Measurements from ENCODE around the gene EFR3B. TPM values are rescaled to one million over a fixed set of nuclear protein-coding genes. Genes with fewer than 3 reads are reported as not detected.

Gene EFR3B
- total and polyA plus RNA-seq, 2 of the 13 experiments (the other 11 are each of a cell fraction or from before 2014, with no cell fraction given), result 0.42 TPM

- no TSS peak for BruUV-seq (replicated peaks)
- Histone ChIP-seq H3K9ac (ENCODE audit: insufficient read depth, low read depth, low read length) (no peak overlapping the region), H3K36me3 (replicated peaks in 1 of 2; ENCODE audit: control insufficient read depth in 1 of 2, insufficient read depth in 2 of 2, low read length in 2 of 2) (no peaks in the 10 kb centered on the region), H3K79me2 (ENCODE audit: insufficient read depth, low read length) (no peaks in the 10 kb centered on the region), H4K20me1 (ENCODE audit: insufficient read depth, low read length) (no peaks in the 10 kb centered on the region), H3K4me3 (replicated peaks in 1 of 3; ENCODE audit: insufficient read depth in 1 of 3, low read depth in 2 of 3, low read length in 3 of 3) (no peak overlapping the region), H2AFZ (ENCODE audit: low read length) (no peak overlapping the region), H3K27ac (ENCODE audit: extremely low read length, insufficient read depth, low read length) (no peak overlapping the region), H3K4me1 (ENCODE audit: insufficient read depth, low read length) (no peaks in the 10 kb centered on the region), H3K4me2 (ENCODE audit: low read depth, low read length) (no peak overlapping the region), H3K27me3 (ENCODE audit: control insufficient read depth in 1 of 2, insufficient read depth in 2 of 2, low read length in 2 of 2) (peaks cover 0 to 24% of the 10 kb centered on the region in 2 experiments; a peak in 3 of 5 replicates), H3K9me3 (ENCODE audit: low read length) (no peaks in the 10 kb centered on the region)
- no peak for ATAC-seq
- POLR2A ChIA-PET, result no interaction called here
- FAIRE-seq, result no peak
- CTCF ChIA-PET (ENCODE audit: low intra/inter-chr PET ratio, low total read pairs), result no interaction called here
- intact Hi-C loops (cut with micrococcal nuclease; ENCODE audit: unreplicated experiment) (no loop called here), in situ Hi-C loops (cut with HindIII; ENCODE audit: extremely low pct_ligation_motif_present, low pct_unique_long_range_greater_than_20kb) (no loop called here)
- WGBS (ENCODE audit: low lambda C conversion rate), result 72% methylated on average over 9 of the region's 9 CpGs
- no peak for DNase-seq (ENCODE audit: low spot score)
- no peak for TF ChIP-seq ZIK1 (CRISPR knock-in tag; IDR thresholded peaks at IDR 0.05; ENCODE audit: borderline replicate concordance, low read depth)
- TF ChIP-seq ZNF776 (CRISPR knock-in tag; IDR thresholded peaks at IDR 0.05), result no peak
- no peak for TF ChIP-seq ZNF274 (CRISPR knock-in tag; IDR thresholded peaks at IDR 0.05)
- no peak for TF ChIP-seq DMTF1 (CRISPR knock-in tag; IDR thresholded peaks at IDR 0.05)
- TF ChIP-seq TBX3 (IDR thresholded peaks at IDR 0.05; ENCODE audit: borderline replicate concordance), result no peak
- TF ChIP-seq ZNF354B (CRISPR knock-in tag; IDR thresholded peaks at IDR 0.05), result no peak
- no peak for TF ChIP-seq ZSCAN21 (CRISPR knock-in tag; IDR thresholded peaks at IDR 0.05; ENCODE audit: borderline replicate concordance)
- TF ChIP-seq RELA (CRISPR knock-in tag; IDR thresholded peaks at IDR 0.05), result no peak
- TF ChIP-seq ZBTB44 (CRISPR knock-in tag; IDR thresholded peaks at IDR 0.05), result no peak
- TF ChIP-seq NBN (conservative IDR thresholded peaks at IDR 0.05), result no peak
- TF ChIP-seq ZBTB4 (CRISPR knock-in tag; IDR thresholded peaks at IDR 0.05; ENCODE audit: borderline replicate concordance), result no peak
- no peak for TF ChIP-seq EZH2 (conservative IDR thresholded peaks at IDR 0.05; ENCODE audit: low read depth, low read length)
- no peak for TF ChIP-seq ZHX1 (CRISPR knock-in tag; IDR thresholded peaks at IDR 0.05; ENCODE audit: low read depth)
- no peak for TF ChIP-seq BCL6 (CRISPR knock-in tag; IDR thresholded peaks at IDR 0.05)
- no peak for TF ChIP-seq SRF (IDR thresholded peaks at IDR 0.05; ENCODE audit: low read depth, low read length)
- TF ChIP-seq SMYD3 (CRISPR knock-in tag; IDR thresholded peaks at IDR 0.05), result no peak
These were observed 15.8 kb upstream of the EFR3B start for GRCh38 chr2:25026008-25026530.
